GM18951 (cell line): ENCODE results near the gene CDKL4.
"Not testable (repeated sequence)": the region's sequence is repeated elsewhere in the genome, so short reads cannot be mapped to it uniquely, and the experiment has no call there.

ENCODE experiments used
- POLR2A ChIP-seq: IDR thresholded peaks from 4 replicates; pipeline ENCODE4 v1.6.1; 2011; ENCODE audit warnings: mild to moderate bottlenecking; ENCODE audit not compliant: insufficient read length, insufficient read depth; ENCODE audit errors: extremely low read depth
- in situ Hi-C: fragments of 300-500 bp; cut with MboI; formaldehyde crosslinking; loops from one replicate; pipeline ENCODE4 v1.12.0; 2022; ENCODE audit warnings: low sequenced_read_pairs, mixed read lengths, inconsistent platforms; ENCODE audit not compliant: unreplicated experiment

Gene CDKL4

DNA sequence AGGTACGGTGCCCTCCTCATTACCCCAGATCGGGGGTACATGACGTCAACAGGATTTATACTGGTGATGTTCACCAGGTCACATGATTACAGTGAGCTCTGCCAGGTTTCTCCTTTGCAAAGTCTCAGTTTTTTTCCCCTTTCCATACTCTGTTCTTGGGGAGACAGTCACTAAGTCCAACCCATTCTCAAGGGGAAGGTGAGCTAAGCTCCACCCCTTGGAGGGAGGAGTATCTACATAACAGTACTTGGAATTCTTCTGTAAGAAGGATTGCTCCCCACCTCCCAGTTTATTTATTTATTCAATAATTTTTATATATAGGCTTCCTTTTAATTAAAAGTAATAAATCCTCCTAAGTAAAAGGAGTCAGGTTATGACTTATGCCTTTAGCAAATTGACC is 88.8 kb downstream of the CDKL4 start:
- TF ChIP-seq POLR2A: no peak
- in situ Hi-C loops: no loop called here

DNA sequence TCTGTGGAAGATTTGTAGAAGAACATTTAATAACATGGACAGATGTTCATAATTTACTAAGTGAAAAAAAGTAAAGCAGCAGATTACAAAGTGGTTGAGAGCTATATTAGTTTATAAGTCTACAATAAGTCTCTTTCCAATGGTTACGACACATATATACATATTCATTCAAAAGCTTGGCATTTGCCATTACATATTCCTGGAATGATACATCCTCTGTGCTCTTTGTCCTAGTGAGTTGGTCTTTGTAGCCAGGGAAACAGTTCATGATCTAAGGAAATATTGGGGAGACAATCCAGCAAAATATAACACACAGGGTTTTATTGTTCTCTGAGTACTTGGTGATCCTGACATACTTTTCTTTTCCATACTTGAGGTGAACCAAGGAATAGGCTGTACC is 90.5 kb downstream of the CDKL4 start:
- no peak for TF ChIP-seq POLR2A
- in situ Hi-C loops: no loop called here

DNA sequence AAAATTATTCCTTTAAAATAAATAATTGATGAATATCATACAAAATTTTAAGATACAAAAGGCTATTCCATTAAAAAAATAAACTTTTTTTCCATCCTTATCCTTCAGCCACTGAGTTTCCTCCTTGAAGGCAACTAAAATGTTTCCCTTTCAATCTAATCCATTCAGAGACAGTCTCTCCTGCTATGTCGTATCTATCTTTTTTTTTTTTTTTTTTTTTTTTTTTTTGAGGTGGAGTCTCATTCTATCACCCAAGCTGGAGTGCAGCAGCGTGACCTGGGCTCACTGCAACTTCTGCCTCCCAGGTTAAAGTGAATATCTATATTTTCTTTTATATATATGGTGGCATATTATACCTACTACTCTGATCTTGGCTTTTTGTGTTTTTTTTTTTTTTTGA is 91.3 kb downstream of the CDKL4 start:
- in situ Hi-C loops: no loop called here
- no peak for TF ChIP-seq POLR2A

DNA sequence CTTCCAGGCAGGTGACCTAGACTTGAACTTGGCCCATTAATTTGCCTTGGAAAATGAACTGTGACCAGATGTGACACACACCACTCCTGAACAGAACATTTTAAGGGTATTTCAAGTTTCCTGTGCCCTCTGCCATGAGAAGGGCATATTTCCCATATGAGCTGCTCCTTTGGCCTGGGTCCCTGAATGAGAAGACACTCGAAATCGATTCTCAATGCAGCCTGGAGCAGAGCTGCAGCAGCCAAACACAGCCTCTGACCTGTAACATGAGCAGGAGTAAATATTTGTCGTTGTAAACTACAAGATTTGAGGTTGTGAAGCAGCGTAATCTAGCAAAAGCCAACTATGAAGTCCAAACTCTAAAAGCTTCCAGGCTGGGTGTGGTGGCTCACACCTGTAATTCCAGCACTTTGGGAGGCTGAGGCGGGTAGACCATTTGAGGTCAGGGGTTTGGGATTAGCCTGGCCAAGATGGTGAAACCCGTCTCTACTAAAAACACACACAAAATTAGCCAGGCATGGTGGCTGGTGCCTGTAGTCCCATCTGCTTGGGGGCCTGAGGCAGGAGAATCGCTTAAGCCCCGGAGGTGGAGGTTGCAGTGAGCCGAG is 92.8 kb downstream of the CDKL4 start:
- no peak for TF ChIP-seq POLR2A

DNA sequence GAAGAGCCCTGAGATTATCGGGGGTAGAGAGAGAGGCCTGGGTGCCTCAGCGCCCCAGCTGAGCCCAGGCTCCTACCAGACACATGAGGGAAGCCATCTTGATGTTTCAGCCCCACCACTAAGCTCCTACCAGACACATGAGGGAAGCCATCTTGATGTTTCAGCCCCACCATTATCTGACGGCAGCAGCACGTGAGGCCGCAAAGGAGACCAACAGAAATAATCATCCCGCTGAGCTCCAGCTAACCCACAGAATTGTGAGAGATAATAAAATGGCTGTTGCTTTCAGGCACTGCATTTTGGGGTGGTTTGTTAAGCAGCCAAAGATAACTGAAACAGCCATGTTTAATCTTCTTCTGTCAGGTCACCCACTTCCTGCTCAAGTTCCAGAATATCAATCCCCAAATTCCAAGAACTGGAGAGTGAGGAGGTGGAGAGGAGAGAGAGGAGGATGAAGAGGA is 93.6 kb downstream of the CDKL4 start:
- no peak for TF ChIP-seq POLR2A
- in situ Hi-C loops: no loop called here

More for the DNA sequence above, 92.8 kb downstream of the CDKL4 start:
- in situ Hi-C loops: no loop called here

DNA sequence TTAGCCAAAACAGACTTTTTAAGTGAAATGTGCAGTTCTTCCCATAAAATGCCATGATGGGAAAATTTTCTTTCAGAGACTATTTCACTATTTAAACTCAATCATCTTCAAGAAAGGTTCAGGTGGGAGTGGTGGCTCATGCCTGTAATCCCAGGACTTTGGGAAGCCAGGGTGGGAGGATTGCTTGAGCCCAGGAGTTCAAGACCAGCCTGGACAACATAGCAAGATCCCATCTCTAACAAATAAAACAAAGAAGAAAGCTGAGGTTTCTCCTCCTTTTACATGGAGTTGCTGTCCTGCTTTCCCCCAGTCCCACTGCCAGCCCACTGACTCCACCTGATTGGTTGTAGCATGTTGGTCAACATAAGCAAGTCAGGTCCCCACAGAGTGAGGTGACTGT is 97.1 kb downstream of the CDKL4 start:
- in situ Hi-C loops: no loop called here
- TF ChIP-seq POLR2A: no peak

DNA sequence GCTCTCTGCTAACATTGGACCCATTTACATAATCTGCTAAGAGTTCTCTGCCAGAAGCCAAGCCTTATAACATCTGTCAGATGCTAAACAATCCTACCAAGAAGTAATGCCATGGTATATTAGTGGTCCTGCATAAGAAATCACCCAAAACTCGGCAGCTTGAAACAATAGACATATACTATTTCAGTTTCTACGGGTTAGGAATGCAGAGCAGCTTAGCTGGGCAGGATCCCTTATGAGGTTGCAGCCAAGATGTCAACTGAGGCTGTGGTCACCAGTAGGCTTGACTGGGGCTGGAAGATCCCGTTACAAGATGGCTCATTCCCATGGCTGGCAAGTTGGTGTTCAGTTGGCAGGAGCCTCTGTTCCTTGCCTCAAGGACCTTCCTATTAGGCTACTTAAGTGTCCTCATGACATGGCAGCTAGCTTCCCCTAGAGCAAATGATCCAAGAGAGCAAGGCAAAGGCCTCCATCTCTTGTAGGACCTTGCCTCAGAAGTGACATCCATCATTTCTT is 97.8 kb downstream of the CDKL4 start:
- in situ Hi-C loops: no loop called here
- no peak for TF ChIP-seq POLR2A

DNA sequence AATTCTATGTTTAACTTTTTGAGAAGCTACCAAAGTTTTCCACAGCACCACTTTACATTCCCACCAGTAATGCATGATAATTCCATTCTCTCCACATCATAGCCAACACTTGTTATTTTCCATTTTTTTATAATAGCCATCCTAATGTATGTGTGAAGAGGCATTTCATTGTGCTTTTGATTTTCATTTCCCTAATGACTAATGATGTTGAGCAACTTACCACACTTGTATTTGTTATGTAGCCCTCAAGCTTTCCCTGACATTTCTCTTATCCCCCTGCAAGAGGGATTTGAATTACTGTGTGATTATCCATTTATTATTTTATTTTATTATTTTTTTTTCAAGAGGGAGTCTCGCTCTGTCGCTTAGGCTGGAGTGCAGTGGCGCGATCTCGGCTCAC is 99.4 kb downstream of the CDKL4 start:
- in situ Hi-C loops: no loop called here
- no peak for TF ChIP-seq POLR2A

DNA sequence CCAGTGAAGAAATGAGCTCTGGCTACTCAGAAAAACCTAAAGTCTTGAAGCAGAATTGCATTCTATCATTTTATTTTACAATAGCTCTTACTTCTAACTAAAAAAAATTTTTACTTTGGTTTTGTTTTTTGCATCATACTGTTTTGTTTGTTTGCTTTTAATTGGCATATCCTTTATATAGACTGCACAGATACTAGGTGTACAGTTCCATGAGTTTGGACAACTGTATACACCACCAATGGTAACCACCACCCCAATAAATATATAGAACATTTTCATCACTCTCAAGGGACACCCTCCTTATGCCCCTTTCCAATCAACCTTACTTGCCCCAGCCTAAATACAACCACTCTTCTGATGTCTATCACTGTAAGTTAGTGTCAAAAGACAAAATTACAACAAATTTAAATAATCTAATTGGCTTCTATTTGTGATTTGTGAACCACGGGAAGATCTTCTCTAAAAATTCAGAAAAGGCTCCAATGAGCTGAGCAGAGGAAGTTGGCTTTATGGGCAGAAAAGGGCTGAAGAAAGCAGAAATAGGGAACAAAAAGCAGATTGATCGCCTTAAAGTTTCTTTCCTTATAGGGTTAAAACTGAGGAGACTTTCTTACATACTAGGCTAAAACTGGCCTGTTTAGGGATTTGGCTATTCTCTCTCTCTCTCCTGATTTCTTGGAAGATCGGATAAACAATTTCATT is 100.7 kb downstream of the CDKL4 start:
- in situ Hi-C loops: no loop called here
- no peak for TF ChIP-seq POLR2A

DNA sequence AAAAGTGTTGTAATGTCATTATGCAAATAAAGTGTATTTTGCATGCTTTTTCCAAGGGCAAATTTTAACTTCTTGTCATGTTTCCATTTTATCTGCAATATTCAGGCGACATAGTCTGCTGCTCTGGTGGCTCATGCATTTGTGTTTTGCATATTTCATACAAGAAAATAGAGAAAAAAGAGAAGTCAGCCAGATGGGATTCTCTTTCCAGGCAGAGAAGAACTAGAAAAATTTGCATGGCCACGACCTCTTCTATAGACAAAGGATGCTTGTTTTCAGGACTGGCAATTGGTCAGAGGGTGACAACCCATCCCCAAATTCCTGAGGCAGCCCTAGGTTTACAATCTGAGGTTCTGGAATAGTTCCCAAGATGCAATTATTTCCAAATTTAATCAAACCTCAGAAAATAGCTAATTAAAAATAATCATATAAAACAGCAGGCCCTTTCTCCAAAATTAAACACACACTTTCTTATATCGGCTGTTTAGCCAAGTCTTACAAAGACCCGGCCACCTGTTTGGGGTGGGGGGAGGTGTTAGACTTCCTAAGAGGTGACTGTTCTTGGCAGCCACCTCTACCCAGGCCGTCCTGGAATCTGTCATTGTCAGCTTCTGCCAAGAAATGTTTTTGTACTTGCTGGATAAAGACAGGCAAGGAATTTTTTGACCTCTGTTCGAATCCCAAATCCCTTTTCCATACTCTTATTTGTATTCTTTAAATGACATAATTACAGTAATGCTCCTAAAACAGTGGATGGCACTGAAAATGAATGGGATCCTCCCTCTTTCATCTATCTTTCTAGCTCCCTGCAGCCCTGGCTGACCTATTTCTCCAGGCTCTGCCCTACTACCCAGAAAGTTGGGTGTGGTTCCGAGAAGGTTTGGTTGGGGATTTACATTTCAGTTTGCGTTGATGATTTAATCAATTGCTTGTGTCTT is 102.2 kb downstream of the CDKL4 start:
- no peak for TF ChIP-seq POLR2A
- in situ Hi-C loops: no loop called here

DNA sequence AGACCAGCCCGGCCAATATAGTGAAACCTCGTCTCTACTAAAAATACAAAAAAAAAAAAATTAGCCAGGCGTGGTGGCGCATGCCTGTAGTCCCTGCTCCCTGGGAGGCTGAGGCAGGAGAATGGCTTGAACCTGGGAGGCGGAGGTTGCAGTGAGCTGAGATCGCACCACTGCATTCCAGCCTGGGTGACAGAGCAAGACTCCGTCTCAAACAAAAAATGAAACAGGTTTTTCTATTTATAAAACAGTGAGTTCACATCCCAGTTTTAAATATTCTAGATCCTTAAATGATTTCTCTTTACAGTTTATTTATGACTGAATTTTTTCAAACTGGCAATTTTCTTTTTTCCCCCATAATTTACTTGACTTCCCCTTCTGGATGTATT is 102.8 kb downstream of the CDKL4 start:
- in situ Hi-C loops: not testable (repeated sequence)

DNA sequence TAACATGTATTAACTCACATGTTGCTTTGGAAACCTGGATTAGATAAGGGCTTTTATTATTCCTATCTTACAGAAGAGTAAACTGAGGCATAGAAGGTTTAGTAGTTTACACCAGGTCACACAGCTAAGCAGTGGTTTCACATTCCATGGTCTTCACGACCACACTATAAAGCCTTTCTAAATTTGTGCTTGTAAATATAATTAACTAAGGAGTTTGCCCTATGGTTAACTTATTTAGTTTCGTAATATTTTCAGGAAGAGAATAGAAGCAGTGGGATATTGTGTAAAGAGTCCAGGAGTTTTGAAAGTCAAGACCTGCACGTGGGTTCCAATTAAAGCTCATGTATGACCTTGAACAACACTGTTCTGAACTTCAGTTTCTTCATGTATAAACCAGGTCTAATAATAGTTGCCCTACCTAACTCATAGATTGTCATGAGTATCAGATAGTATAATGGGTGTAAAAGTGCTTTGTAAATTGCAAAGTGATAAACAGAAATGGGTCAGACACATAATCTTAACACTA is 103.4 kb downstream of the CDKL4 start:
- TF ChIP-seq POLR2A: no peak
- in situ Hi-C loops: no loop called here
